GM21381 (cell line): ENCODE data around the gene NMB.

Source experiments
- ATAC-seq: cut with Tn5 transposase; IDR thresholded peaks from one replicate; pipeline ENCODE4 v1.9.1; 2021; ENCODE audit warnings: mild to moderate bottlenecking, moderate library complexity; ENCODE audit not compliant: unreplicated experiment

The NMB gene

DNA sequence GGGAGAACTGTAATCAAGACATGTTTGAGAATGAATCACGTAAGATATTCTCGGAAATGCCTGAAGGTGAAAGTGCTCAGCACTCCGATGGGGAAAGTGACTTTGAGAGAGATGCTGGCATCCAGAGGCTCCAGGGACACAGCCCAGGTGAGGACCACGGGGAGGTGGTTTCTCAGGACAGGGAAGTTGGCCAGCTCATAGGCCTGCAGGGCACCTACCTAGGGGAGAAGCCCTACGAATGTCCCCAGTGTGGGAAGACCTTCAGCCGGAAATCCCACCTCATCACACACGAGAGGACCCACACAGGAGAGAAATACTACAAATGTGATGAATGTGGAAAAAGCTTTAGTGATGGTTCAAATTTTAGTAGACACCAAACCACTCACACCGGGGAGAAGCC, 37.4 kb downstream of the NMB start:
- ATAC-seq, result no peak

DNA sequence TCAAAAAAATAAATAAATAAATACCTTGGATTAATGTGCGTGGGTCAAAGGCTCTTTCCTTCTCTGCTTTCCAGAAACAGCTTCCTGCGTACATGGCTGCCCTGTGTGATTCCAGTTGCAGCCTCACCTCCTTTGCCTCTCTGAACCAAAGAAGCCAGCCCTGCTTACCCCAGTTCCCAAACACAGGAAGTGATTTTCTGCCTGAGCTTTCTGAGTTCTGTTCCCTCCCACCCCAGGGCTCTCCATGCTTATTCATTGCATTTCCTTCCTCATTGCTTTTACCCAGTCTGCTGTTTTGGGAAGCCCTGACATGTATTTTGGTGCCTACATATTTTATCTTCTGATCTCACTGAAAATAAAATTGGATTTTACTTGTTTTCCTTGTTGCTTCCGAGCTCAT, 41.8 kb downstream of the NMB start:
- no peak for ATAC-seq

DNA sequence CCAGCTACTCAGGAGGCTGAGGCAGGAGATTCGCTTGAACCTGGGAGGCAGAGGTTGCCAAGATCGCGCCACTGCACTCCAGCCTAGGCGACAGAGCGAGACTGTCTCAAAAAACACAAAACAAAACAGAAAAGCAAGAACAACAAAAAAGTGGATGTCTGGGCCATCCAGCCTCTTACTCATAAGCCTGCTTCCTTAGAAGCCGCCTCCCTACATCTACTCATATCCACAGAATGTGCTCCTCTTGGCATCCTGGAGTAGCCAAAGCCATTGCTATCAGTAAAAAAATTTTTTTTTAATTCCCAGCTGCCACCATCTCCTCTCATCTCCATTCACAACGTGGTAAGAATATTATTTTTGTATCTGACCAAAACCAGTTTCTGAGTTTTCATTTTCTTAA, 46.4 kb downstream of the NMB start:
- no peak for ATAC-seq

DNA sequence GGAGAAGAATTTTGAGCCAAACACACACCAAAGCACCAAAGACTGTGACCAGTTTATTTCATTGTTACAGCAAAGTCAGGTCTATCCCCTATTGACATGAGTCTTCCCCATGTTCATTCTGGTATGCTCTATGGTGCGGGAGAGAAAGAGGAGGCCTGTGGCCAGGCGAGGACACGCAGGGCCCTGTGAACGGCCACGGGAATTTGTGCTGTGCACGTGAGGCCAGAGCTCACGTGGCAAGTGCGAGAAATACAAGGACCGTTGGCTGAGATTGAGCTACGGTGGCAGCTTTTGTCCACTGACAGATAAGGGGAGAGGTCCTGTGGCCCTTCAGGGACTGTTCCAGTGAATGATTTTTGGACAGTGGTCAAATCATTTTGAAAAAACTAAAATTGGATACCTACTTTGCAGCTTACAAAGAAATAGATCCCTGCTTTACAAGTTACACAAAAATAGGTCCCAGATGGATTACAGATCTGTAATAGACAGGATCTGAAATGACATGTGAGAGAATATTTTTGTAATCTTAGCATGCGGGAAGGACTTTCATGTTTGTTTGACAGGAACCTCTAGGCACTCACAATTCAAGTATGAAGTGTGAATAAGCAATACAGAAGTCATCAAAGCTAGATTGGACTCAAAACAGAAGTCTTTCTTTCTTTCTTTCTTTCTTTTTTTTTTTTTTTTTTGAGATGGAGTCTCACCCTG, 48.0 kb downstream of the NMB start:
- no peak for ATAC-seq

DNA sequence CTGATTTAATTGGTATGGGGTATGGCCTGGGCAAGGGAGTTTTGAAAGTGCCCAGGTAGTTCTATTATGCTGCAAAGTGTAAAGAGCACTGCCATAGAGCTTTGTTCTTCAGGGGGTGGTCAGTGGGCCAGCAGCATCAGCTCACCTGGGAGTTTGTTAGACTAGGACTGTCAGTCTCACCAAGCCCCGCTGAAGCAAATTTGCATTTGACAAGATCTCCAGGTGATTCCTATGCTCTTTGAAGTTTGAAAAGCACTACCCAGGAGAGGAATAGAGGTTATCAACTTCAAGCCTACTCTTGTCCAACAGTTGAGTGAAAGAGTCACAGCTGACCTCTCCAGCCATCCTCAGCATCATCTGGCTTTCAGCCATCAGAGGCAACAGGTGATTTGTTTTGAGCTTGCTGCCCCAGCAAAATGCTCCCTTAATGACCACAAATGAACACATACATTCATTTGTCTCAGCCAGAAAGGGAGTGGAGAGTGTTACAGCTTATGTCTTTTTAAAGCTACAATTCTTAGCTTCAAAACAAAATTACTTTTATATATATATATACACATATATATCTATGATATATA, 49.2 kb downstream of the NMB start:
- no peak for ATAC-seq

DNA sequence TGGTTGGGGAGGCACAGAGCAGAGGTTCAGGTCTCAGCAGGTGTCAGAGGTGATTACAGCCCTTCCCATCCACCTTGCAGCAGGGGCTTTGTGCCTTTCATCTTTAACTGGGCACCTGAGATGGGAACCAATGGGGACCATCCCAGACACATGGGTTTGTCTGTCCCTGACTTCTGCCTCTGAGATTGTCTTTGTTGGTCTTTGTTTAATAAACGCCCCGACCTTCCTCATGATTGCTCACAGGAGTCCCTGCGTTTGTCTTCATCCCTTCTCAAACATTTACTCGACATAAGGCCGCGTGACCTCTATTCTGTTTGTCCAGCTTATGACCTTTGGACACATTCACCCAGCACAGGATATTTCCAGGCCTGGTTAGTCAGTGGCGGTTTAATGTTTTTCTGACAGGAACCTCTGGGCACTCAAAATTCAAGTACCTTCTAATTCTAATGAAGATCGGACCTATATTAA, 51.3 kb downstream of the NMB start:
- no peak for ATAC-seq

DNA sequence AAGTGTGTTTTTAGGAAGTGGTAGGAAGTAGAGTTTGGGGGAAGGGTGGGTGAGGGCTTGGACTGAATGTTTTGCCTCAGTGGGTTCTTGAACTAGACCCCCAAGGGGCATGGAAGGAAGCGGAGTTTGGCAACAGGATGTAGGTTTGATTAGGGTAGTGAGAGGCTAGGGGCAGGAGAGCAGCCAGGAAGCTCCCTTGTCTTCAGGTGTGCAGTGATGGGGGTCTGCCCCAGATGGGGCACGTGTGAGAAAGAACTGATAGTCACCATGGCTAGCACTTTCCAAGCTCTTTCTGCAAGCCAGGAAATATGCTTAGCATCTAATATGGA, 52.5 kb downstream of the NMB start:
- ATAC-seq, result no peak
